Naive thymus-derived CD8-positive, alpha-beta T cell (primary cell): ENCODE results near the gene SLC7A1. TPM values are rescaled to one million over a fixed set of nuclear protein-coding genes. Genes with fewer than 3 reads are reported as not detected.
A peak's percentile ranks its signal among the peaks of the same experiment; 100 is the strongest.

Source experiments
- ATAC-seq, 2 donors: fragments of 150-1000 bp; cut with Tn5 transposase in 1 of 2; sonication (Bioruptor Pico), chemical (Tn5 transposase) in 1 of 2; 1 replicate in 1 of 2; 2 replicates in 1 of 2; pipeline ENCODE4 v1.10.0; 2021; ENCODE audit warnings: mild to moderate bottlenecking in 2 of 2, moderate library complexity in 2 of 2
- POLR2A ChIA-PET: fragments of 350-600 bp; sonication (Branson Sonifier 250); formaldehyde crosslinking; loops from one replicate; lab custom pipeline; 2021; ENCODE audit warnings: antibody characterized with exemption; lab: Charles Lee
- DNase-seq, 10 donors: peaks; one replicate each; pipeline versions ENCODE4 v3.0.0 to v3.0.0-alpha.2; 2020 to 2022
- H3K27ac Mint-ChIP-seq, 10 donors: one replicate each; pipeline ENCODE4 v1.8.0; 2020 to 2022; ENCODE audit warnings: mild to moderate bottlenecking in 10 of 10, mixed read lengths in 10 of 10, moderate library complexity in 4 of 10, inconsistent platforms in 1 of 10
- H3K27me3 Mint-ChIP-seq, 5 donors: one replicate each; pipeline ENCODE4 v1.8.0; 2021 to 2022; ENCODE audit warnings: mixed read lengths in 5 of 5
- H3K36me3 Mint-ChIP-seq, 3 donors: one replicate each; pipeline ENCODE4 v1.8.0; 2020 to 2022; ENCODE audit warnings: mixed read lengths in 3 of 3, mild to moderate bottlenecking in 2 of 3, inconsistent platforms in 1 of 3
- H3K4me1 Mint-ChIP-seq, 4 donors: one replicate each; pipeline ENCODE4 v1.8.0; 2021 to 2022; ENCODE audit warnings: mixed read lengths in 4 of 4
- H3K4me3 Mint-ChIP-seq, 10 donors: one replicate each; pipeline ENCODE4 v1.8.0; 2020 to 2022; ENCODE audit warnings: mild to moderate bottlenecking in 10 of 10, mixed read lengths in 10 of 10, moderate library complexity in 6 of 10, inconsistent platforms in 1 of 10
- H3K9me3 Mint-ChIP-seq, 9 donors: one replicate each; pipeline ENCODE4 v1.8.0; 2020 to 2022; ENCODE audit warnings: mixed read lengths in 9 of 9, mild to moderate bottlenecking in 3 of 9, inconsistent platforms in 1 of 9, moderate library complexity in 1 of 9
- polyA plus RNA-seq, 3 donors: library from polyadenylated mRNA; unstranded; fragments of 300-500 nt; fragmentation: Illumina TruSeq; gene quantifications; one replicate each; pipeline ENCODE4 v1.2.3, GENCODE V29; 2021
- total RNA-seq, 8 experiments: library from RNA in 2 of 8; stranded (reverse) in 2 of 8; gene quantifications; one replicate each; pipeline ENCODE4 v1.2.3 and lab custom pipeline; 2021 to 2026

The SLC7A1 gene
- total and polyA plus RNA-seq, 5 experiments from 2014 or later: 2.0 to 51.1 (median 5.3) TPM

DNA sequence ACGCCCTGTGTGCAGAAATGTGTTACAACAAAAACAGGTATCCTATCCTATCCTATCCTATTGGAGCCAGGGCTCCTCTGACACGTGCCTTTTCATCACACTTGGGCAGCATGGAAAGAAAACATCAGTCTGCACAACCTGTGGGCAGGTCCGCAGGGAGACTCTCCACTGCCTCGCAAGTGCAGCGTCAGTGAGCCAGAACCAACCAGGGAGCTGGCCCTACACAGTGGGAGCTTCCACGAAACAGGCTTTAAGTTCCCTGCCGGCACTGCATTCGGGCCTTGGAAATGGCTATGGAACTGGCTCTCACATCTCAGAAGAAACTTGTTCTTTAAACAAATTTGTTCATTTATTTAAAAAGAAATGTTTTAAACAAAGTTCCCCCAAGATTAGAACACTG, 49.5 kb downstream of the SLC7A1 start:
- peaks cover 1 to 25% (median 9%) of the 10 kb centered on the region in 4 donors for H3K4me1 Mint-ChIP-seq
- POLR2A ChIA-PET: no interaction called here
- ATAC-seq (no peak), DNase-seq (no peak)
- H3K36me3 Mint-ChIP-seq: peaks cover 2 to 59% (median 14%) of the 10 kb centered on the region in 3 donors
- H3K27me3 Mint-ChIP-seq: no peaks in the 10 kb centered on the region
- H3K4me3 Mint-ChIP-seq: no peak overlapping the region
- no peaks in the 10 kb centered on the region for H3K9me3 Mint-ChIP-seq
- no peak overlapping the region for H3K27ac Mint-ChIP-seq

DNA sequence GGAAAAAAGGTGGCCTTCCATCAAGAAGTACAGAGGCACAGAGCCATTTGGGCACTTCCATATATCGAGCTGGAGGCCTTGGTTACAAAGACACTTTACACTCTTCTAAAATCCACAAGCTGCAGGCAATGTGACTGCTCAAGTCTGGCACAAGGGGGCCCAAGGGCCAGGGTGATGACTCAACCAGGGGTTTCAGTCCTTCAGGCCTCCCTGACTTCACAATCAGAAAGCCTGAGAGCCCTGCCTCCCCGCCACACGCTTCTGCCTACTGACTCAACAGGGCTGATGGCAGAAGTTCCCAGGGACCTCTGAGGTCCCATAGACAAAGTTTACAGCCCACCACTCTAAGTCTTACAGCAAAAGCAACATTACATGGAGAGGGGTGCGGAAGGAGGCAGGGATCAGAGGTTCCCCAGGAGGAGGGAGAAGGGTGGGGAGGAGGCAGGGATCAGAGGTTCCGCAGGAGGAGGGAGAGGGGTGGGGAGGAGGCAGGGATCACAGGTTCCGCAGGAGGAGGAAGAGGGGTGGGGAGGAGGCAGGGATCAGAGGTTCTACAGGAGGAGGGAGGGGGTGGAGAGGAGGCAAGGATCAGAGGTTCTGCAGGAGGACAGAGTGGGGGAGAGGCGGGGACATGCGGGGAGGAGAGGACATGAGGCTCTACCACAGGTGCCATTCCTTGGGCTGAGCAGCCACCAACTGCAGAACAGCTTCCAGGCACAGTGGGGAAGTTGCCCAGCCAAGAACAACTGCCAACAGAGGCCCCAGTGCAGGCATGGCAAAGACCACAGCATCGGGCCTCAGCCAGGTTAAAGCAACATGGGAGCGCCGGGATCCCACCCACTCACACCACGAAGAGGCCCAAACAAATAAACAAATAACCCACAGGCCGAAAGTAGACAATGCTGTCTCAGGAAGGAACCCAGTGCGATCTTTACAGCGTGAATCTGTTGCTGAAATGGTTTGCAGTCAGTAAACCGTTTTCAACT, 52.0 kb downstream of the SLC7A1 start:
- H3K4me3 Mint-ChIP-seq: no peak overlapping the region
- H3K27ac Mint-ChIP-seq: peak overlapping the region in 2 of 10 donors; percentile 27 to 63
- peaks cover 4 to 29% (median 11%) of the 10 kb centered on the region in 4 donors for H3K4me1 Mint-ChIP-seq
- no peaks in the 10 kb centered on the region for H3K9me3 Mint-ChIP-seq
- ATAC-seq: no peak
- H3K36me3 Mint-ChIP-seq: peaks cover 0 to 43% (median 3%) of the 10 kb centered on the region in 3 donors
- no peaks in the 10 kb centered on the region for H3K27me3 Mint-ChIP-seq
- POLR2A ChIA-PET: no interaction called here
- DNase-seq: no peak

DNA sequence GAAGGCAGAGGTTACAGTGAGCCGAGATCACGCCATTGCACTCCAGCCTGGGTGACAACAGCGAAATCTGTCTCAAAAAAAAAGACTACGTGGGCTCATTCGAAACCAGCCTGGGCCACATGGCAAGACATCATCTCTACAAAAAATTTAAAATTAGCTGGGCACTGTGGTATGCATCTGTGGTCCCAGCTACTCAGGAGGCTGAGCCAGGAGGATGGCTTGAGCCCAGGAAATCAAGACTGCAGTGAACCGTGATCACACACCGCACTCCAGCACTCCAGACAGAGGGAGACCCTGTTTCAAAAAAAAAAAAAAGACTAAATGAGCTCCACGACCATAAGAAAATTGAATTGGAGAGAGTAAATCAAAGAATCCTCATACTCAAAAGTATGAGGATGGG, 53.1 kb downstream of the SLC7A1 start:
- Mint-ChIP-seq H3K27ac (peak overlapping the region in 1 of 10 donors; percentile 53), H3K9me3 (no peaks in the 10 kb centered on the region), H3K36me3 (peaks cover 0 to 39% (median 3%) of the 10 kb centered on the region in 3 donors), H3K4me1 (peaks cover 8 to 29% (median 14%) of the 10 kb centered on the region in 4 donors), H3K27me3 (no peaks in the 10 kb centered on the region), H3K4me3 (no peak overlapping the region)
- DNase-seq: no peak
- POLR2A ChIA-PET: no interaction called here
- ATAC-seq: no peak

DNA sequence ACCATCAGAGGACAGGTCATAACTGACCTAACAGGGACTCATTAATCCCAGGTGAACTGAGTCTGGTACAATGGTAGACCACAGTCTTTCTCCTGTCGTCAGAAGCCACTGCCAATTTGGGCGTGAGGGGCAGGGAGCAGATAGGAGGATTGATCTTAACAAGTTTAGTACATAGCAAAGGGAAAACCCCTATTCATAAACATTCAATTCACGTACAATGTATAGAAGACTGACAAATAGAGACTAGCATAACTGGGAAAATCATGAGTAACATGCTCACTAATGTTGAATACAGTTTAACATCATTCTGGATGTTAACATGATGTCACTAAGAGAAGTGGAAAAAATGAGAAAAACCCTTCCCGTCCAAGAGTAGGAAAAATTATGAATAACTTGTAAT, 54.1 kb downstream of the SLC7A1 start:
- no peaks in the 10 kb centered on the region for H3K9me3 Mint-ChIP-seq
- DNase-seq: no peak
- peaks cover 8 to 19% (median 12%) of the 10 kb centered on the region in 4 donors for H3K4me1 Mint-ChIP-seq
- POLR2A ChIA-PET: no interaction called here
- H3K27ac Mint-ChIP-seq: peak overlapping the region in 2 of 10 donors; percentile 38 to 77
- ATAC-seq: no peak
- peaks cover 0 to 30% (median 3%) of the 10 kb centered on the region in 3 donors for H3K36me3 Mint-ChIP-seq
- no peaks in the 10 kb centered on the region for H3K27me3 Mint-ChIP-seq
- H3K4me3 Mint-ChIP-seq: no peak overlapping the region

DNA sequence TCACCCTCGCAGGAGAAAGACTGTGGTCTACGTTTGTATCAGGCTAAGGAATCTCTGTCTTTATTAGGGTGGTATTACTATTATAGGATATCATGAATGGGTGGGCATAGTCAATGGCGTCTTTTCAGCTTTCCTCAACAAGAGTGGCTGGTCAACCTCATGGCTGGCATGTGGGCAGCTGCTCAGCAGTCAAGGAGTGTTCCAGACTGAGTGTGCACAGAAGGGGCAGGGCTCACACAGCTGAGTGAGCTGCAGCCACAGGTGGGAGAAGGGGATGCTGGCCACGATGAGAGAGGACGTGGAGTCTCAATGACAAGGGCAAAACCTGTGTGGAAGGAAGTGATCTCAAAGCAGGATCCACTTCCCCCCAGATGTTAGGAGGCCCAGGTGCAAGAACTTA, 54.7 kb downstream of the SLC7A1 start:
- H3K27ac Mint-ChIP-seq: peak overlapping the region in 3 of 10 donors; percentile 38 to 77 (median 57)
- no peak for ATAC-seq
- H3K27me3 Mint-ChIP-seq: no peaks in the 10 kb centered on the region
- peaks cover 0 to 31% (median 3%) of the 10 kb centered on the region in 3 donors for H3K36me3 Mint-ChIP-seq
- H3K4me1 Mint-ChIP-seq: peaks cover 8 to 17% (median 14%) of the 10 kb centered on the region in 4 donors
- no peaks in the 10 kb centered on the region for H3K9me3 Mint-ChIP-seq
- DNase-seq: no peak
- H3K4me3 Mint-ChIP-seq: no peak overlapping the region
- POLR2A ChIA-PET: no interaction called here

DNA sequence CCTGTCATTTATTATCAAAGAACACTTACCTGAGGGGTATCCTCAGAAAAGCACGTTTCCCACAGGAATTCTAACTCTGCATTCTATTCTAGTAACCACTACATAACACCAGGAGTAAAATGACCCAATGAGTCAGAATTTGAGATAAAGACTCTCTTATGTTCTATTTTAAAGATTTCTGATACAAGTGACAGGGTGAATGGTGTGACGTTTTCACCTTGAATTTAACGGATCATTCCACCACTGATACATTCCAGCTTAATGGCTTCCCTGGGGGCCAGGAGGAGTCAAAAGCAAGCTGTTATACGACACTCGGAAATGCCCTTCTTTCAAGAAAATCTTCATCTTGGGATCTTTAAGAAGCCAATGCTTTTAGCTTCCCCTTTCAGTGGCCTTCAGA, 55.2 kb downstream of the SLC7A1 start:
- POLR2A ChIA-PET: no interaction called here
- no peaks in the 10 kb centered on the region for H3K27me3 Mint-ChIP-seq
- H3K27ac Mint-ChIP-seq: peak overlapping the region in 1 of 10 donors; percentile 77
- no peak overlapping the region for H3K4me3 Mint-ChIP-seq
- peaks cover 0 to 31% (median 3%) of the 10 kb centered on the region in 3 donors for H3K36me3 Mint-ChIP-seq
- DNase-seq (no peak), ATAC-seq (no peak)
- H3K4me1 Mint-ChIP-seq: peaks cover 8 to 17% (median 14%) of the 10 kb centered on the region in 4 donors
- no peaks in the 10 kb centered on the region for H3K9me3 Mint-ChIP-seq

DNA sequence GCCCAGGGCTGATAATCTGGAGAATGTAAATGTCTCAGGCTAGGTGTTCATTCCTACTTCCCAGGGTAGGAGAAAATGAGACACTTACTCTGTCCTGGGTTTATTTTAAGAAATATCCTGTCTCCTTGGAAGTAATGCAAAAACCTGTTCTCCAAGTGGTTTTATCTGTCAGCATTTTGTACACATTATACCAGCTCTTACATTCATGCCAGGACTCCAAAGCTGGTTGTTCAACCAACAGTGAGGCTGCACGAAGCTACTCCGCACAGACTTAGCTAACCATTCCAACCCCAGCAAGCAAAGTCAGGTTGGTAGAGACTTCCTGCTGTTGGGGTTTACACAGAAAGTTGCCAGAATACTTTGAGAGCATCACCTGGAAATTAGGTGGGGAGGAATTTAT, 55.6 kb downstream of the SLC7A1 start:
- peaks cover 8 to 17% (median 14%) of the 10 kb centered on the region in 4 donors for H3K4me1 Mint-ChIP-seq
- ATAC-seq (no peak), DNase-seq (no peak)
- H3K9me3 Mint-ChIP-seq: no peaks in the 10 kb centered on the region
- H3K27ac Mint-ChIP-seq: no peak overlapping the region
- H3K27me3 Mint-ChIP-seq: no peaks in the 10 kb centered on the region
- POLR2A ChIA-PET: no interaction called here
- H3K36me3 Mint-ChIP-seq: peaks cover 0 to 31% (median 3%) of the 10 kb centered on the region in 3 donors
- H3K4me3 Mint-ChIP-seq: no peak overlapping the region

DNA sequence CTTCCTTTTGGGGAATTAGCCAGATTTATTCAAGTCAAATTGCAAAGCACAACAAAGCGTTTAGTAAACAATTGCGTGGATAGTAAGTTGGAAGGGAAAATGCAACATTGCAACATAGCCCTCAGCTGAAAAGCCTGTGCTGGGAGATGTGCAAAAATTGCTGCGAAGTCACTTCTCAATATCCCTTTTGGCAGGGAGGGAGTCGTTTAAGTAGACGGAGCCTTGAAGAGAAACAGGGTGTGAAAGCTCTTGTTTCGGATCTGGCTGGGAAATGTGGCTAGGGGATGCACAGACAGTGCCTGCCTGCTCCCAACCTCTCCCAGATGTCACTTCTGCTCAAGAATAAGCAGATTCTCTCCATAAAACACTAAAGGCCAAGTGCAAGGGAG, 56.8 kb downstream of the SLC7A1 start:
- no peaks in the 10 kb centered on the region for H3K27me3 Mint-ChIP-seq
- peaks cover 8 to 17% (median 13%) of the 10 kb centered on the region in 4 donors for H3K4me1 Mint-ChIP-seq
- H3K4me3 Mint-ChIP-seq: no peak overlapping the region
- DNase-seq (no peak), ATAC-seq (no peak)
- no peak overlapping the region for H3K27ac Mint-ChIP-seq
- H3K9me3 Mint-ChIP-seq: no peaks in the 10 kb centered on the region
- H3K36me3 Mint-ChIP-seq: peaks cover 0 to 37% (median 3%) of the 10 kb centered on the region in 3 donors
- POLR2A ChIA-PET: no interaction called here

DNA sequence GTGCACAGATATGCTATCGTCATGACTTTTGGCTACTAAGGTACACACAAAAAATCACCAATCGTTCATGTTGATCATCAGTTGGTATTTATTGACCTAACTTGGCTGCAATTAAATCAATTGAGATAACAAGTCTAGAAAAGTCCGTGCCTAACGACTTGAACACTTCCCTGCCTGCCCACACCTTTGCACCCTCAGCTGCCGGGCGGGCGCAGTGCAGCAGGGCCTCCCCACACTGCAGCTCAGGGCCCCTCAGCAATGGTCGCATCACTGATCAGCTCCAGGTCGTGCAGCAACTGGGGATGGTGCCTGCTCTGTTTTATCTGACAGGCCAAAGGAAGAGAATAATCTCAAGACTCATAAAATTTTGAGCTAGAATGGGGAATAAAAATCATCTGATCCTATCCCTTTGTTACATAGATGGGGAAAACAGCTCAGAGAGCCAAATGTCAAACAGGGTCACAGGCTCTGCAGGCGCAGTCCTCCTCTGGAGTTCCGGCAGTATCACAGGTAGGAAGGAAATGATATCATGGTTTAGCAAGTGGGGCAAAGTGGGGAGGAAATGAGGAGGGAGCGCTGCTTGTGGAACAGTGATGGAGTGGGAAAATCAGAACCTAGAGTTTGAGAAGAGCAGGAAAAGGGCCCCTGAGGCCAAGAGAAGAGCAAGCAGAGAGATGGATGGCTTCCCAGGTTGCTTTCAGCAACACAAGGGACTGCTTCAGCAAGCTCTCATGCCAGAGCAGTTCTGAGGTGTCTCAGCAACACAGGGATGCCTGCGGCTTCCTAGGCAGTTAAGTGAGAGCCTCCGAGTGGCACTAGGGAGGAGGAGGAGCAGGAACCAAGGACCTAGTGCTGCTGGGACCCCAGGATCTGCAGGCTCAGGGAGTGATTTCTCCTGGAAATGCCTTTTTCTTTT, 57.5 kb downstream of the SLC7A1 start:
- peak overlapping the region in 1 of 10 donors; percentile 27 for H3K27ac Mint-ChIP-seq
- POLR2A ChIA-PET: no interaction called here
- H3K4me3 Mint-ChIP-seq: no peak overlapping the region
- peaks cover 0 to 42% (median 5%) of the 10 kb centered on the region in 3 donors for H3K36me3 Mint-ChIP-seq
- H3K27me3 Mint-ChIP-seq: no peaks in the 10 kb centered on the region
- no peak for DNase-seq
- H3K4me1 Mint-ChIP-seq: peaks cover 8 to 17% (median 13%) of the 10 kb centered on the region in 4 donors
- no peaks in the 10 kb centered on the region for H3K9me3 Mint-ChIP-seq
- ATAC-seq: no peak

DNA sequence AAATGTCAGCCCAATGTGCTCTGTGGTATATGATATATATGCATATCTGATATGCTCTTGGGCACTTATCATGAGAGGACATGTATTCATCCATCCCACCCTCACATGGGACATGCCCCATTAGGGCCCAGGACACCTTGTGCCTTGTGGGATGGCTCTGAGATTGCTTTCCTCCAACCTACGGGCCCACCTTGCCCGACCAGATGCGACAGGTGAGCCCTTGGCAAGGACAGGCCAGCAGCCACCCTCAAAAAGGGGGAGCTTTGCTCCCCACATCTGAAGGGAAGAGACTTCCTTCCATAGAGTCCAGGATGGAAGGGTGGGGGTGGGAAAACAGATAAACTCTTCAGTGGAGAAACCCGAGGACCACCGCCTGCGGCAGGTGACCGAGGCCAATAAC, 58.6 kb downstream of the SLC7A1 start:
- H3K36me3 Mint-ChIP-seq: peaks cover 0 to 52% (median 10%) of the 10 kb centered on the region in 3 donors
- POLR2A ChIA-PET: no interaction called here

DNA sequence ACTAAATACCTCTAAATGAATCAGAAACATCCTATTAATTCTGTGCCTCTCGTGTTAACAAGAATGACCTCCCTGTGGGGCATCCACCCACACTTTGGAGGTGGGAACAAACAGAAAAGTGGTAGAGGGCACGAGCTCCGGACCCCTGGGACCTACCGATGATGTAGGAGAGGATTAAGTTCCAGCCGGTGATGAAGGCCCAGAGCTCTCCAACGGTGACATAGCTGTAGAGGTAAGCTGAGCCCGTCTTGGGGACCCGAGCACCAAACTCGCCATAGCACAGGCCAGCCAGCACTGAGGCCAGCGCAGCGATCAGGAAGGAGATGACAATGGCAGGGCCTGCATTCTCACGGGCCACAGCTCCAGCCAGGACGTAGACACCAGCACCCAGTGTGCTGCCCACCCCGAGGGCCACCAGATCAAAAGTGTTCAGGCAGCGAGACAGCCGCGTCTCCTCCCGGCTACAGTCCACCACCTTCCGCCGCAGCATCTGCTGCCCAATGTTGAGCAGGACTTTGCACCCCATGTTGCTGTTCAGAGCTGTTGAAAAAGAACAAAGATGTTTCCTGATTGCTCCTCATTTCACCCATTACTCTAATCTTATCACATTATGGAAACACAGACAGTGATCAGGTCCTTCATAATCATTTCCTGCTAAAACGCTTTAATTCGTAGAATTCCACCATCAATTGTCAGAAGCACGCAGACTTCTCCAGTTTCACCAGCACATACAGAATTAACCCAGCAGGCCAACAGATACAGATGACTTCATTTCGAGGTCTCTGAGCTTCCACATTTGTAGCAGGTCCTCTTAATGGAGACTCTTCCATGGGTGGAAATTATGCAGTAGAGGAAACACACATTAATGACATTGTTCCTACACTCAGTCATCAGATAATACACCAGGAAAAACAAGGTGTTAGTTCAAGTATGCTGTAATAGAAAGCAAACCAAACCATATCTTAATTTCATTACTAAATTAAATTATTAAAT, 59.5 kb downstream of the SLC7A1 start:
- Mint-ChIP-seq H3K4me3 (no peak overlapping the region), H3K4me1 (peaks cover 2 to 13% (median 9%) of the 10 kb centered on the region in 4 donors), H3K27ac (peak overlapping the region in 1 of 10 donors; percentile 4), H3K36me3 (peaks cover 0 to 54% (median 10%) of the 10 kb centered on the region in 3 donors), H3K27me3 (no peaks in the 10 kb centered on the region), H3K9me3 (no peaks in the 10 kb centered on the region)
- ATAC-seq (no peak), DNase-seq (no peak)
- POLR2A ChIA-PET: no interaction called here

More for the DNA sequence above, 58.6 kb downstream of the SLC7A1 start:
- no peak for ATAC-seq
- Mint-ChIP-seq H3K27ac (no peak overlapping the region), H3K9me3 (no peaks in the 10 kb centered on the region), H3K27me3 (no peaks in the 10 kb centered on the region), H3K4me1 (peaks cover 8 to 17% (median 12%) of the 10 kb centered on the region in 4 donors), H3K4me3 (no peak overlapping the region)
- no peak for DNase-seq
